NCI-H446 treated with DMSO at 0.1 percent for 48 hours (cell line): Measurements from ENCODE around the gene NXPE2.
"Not testable (repeated sequence)": the region's sequence is repeated elsewhere in the genome, so short reads cannot be mapped to it uniquely, and the experiment has no call there.

Experiments
- DNase-seq: peaks from one replicate; lab custom pipeline; 2025; lab: John Stamatoyannopoulos, UW

The NXPE2 gene

DNA sequence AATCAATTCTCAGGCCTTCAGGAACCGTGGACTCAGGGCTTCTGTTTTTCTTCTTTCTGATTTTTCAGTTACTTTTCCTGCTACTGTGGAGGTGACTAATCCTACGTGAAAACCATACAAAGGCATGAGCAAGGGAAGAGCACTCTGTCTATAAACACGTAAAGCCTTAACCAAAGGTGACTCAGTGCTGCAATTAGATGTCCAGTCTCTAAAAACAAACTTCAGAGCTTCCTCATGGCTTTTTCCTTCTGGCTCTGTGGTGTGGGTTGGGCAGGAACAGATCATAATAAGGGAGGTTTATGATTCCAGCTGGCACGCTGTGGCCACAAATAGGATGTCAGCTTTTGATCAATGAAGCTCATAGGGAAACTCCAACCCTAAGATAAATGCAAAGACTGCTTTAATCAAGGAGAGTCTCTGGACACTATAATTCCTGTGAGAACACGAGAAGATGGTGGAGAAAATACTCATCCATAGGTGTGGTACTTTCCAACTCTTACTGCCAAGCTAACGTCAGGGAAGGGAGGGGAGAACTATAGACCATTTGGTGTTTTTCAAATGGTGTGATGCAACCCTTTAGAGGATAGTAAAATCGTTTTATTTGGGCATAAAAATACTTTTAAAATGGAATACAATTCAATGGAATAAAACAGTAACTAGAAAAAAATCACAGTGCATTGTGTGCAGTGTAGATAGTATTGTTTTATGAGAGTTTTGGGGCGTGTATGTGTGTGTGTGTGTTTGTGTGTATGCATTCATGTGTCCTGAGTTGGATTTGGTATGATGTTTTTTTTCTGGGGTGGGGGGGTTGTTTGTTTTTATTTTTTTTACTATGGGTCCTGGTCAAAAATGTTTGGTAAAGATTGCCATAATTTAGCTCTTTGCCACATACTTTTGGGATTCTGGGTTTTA, at the start of gene NXPE2:
NXPE2 (plus strand) TSS at position 403 of the 912 bp plus-strand sequence; CDS start at position 452, 49 bp downstream.
- no peak for DNase-seq

DNA sequence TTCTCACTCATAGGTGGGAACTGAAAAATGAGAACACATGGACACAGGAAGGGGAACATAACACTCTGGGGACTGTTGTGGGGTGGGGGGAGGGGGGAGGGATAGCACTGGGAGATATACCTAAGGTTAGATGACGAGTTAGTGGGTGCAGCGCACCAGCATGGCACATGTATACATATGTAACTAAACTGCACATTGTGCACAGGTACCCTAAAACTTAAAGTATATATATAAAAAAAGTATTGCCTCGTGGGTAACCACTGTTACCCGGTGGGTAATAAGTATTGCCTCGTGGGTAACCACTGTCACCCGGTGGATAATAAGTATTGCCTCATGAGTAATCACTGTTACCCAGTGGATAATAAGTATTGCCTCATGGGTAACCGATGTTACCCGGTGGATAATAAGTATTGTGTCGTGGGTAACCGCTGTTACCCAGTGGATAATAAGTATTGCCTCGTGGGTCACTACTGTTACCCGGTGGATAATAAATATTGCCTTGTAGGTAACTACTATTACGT, 46.8 kb upstream of the NXPE2 start:
- not testable (repeated sequence) for DNase-seq

DNA sequence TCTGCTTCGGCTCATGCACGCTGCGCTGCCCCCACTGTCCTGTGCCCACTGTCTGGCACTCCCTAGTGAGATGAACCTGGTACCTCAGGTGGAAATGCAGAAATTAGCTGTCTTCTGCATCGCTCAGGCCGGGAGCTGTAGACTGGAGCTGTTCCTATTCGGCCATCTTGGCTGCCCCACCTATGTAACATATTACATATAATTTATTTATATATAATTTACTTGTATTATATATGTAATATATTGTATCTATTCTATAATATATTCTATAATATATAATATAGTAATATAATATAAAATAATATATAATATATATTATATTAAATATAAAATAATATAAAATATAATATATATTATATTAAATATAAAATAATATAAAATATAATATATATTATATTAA, 38.9 kb upstream of the NXPE2 start:
- not testable (repeated sequence) for DNase-seq

DNA sequence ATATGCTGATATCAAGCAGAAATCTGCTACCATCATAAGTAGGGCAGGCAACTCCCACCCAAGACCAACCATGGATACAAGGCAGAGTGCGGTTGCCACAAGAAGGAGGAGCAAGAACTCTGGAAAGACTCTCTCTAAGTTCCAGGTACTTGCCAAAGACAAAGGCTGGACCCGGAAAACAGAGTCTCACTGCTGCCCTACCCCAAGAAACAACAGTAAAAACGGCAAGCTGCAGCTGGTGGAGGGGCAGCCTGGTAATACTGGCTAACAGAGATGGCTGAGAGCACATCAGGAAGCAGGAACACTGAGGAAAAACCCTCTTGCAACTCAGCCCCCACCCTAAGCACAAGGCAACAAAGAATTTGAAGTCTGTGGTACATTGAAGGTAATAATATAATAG, 27.7 kb upstream of the NXPE2 start:
- DNase-seq: no peak

DNA sequence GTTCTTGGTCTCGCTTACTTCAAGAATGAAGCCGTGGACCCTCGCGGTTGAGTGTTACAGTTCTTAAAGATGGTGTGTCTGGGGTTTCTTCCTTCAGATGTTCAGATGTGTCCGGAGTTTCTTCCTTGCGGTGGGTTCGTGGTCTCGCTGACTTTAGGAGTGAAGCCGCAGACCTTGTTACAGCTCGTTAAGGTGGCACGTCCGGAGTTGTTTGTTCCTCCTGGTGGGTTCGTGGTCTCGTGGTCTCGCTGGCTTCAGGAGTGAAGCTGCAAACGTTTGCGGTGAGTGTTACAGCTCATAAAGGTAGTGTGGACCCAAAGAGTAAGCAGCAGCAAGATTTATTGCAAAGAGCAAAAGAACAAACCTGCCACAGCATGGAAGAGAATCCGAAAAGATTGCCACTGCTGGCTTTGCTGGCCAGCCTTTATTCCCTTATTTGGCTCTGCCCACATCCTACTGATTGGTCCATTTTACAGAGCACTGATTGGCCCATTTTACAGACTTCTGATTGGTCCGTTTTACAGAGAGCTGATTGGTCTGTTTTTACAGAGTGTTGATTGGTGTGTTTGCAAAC, 27.1 kb upstream of the NXPE2 start:
- no peak for DNase-seq

DNA sequence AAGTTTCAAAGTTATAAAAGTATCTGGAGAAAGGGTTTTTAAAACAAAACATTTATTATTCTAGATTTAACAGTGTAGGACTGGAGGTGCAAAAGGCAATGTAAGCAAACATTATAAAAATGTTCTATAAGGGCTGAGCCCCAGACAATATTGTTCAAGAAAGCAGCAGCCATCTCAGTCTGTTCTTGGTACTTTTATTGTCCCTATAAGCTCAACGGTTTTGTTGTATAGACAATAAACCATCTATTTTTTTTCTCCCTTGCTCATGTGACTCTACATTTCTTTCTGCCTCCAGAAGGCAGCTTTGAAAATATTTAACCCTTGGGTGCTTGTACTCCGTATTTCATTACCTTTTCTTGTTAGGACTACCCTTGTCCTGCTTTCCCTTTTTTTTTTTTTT, 25.2 kb upstream of the NXPE2 start:
- no peak for DNase-seq

DNA sequence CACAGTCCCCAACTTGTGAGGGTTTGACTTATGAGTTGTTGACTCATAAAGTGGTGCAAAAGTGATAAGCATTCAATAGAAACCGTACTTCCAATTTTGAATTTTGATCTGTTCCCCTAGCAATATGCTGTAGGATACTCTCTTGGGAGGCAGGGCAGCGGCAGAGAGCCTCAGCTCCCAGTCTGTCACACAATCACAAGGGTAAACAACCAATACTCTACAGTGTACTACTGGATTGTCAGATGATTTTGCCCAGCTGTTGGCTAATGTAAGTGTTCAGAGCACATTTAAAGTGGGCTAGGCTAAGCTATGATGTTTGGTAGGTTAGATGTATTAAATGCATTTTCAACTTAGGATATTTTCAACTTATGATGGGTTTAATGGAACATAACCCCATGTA, 13.7 kb upstream of the NXPE2 start:
- DNase-seq: no peak

DNA sequence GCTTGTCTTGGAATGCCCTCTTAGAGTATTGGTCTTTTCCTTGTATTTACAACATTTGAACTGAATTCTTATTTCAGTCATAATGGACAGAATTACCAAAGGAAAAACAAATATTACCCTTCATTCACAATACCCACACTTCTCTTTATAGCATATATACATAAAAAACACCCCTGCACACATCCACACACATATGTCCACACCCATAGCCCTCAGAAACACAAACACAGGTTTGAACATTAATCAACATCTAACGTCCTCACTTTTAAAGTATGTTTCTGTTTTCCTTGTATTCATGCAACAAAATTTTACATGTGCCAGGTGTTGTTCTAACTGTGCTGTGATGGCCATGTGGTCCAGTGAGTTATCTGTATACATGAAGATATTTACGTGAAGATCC, 11.6 kb upstream of the NXPE2 start:
- no peak for DNase-seq

DNA sequence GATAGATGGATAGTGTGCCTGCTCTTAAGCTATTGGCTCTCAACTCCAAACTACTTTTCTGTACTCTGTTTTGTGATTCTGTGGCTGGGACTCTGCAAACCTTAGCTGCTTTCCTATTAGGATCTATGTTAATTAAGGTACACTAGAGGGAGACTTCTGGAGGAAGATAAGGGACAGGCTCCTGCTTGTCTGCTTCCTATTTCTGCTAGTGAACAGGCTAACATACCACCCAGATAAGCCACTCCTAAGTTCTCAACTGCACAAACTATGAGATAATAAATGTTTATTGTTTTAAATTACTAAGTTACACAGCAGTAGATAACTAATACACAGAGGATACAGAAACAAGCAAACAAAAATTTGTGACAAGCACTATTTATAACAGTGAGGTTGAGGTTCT, 10.2 kb upstream of the NXPE2 start:
- DNase-seq: no peak

DNA sequence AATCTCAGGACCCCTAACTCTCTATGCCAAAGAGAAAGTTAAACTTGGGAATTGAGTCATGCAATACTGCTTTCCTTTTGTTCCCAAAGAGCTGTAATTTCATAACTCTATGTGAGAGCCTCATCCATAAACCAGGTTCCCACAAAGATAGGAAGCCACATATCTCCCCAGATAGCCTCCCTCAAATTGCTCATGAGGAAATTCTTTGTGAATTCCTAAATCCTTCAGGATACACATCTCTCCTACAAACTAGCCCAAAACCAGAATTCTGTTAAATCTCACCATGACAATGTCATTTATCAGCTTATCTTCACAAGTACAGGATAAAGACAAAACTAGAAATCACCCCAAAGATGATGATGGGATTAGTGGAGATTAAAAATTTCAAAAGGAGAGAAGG, 4.7 kb upstream of the NXPE2 start:
- no peak for DNase-seq

DNA sequence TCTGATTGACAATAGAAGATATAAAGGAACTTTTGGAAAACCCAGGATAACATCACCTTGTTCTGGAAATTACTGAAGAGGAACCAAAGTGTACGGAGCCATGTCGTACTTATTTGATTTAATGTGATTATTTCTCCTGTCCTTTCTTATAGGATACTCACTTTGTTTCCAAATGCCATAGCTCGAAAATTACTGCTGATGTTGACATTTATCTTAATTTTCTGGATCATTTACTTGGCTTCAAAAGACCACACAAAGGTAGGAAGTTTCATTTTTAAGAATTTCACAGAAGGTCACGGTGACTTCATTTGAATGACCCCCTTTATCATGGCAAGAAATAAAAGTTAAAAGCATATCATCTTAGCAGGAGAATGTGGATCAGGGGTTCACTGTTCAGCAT, 1.2 kb downstream of the NXPE2 start:
- no peak for DNase-seq

DNA sequence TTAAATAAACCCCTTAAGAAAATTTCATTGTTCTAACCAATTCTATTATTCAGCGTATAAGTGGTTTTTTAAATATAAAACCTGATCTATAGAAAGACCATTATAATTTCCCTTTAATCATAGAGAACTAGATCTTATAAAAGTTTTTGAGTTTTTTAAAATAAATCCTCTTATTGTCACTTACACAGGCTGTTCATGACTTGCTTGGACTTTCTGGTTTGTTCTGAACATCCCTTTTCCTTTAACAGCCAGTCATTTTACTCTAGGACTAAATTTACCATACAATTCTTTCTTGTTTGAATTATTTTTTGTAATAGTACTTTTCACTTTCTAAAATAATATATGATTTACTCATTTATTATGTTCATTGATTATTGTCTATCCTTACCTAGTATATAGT, 4.7 kb downstream of the NXPE2 start:
- DNase-seq: no peak

DNA sequence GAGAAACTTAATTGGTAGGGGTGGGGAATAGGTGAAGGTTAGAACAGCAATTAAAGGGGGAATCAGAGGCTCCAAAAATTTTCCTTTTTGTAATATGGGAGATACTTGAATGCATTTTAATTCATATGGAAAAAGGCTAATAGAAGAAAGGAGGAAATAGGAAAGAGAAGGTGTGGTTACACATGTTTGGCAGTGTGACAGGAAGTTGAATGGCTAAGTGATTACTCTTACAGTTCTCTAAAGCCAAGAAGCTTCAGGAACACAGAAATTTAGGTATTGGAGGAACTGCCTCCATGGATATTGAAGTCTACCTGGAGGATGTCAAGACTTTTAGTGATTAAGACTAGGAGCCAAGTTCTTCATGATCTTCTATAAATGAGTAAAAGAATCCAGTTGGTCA, 6.3 kb downstream of the NXPE2 start:
- no peak for DNase-seq

DNA sequence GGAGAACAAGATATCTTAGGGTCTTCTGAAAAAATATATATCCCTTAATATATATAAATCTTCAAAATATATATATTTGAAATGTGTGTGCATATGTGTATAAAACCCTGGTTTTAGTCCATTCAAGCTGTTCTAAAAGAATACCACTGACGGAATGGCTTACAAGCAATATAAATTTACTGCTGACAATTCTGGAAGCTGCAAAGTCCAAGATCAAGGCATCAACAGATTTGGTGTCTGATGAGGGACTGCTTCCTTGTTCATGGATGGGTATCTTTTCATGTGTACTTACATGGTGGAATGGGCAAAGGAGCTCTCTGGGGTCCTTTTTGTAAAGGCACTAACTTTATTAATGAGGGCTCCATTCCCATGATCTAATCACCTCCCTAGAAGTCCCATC, 6.8 kb downstream of the NXPE2 start:
- no peak for DNase-seq

DNA sequence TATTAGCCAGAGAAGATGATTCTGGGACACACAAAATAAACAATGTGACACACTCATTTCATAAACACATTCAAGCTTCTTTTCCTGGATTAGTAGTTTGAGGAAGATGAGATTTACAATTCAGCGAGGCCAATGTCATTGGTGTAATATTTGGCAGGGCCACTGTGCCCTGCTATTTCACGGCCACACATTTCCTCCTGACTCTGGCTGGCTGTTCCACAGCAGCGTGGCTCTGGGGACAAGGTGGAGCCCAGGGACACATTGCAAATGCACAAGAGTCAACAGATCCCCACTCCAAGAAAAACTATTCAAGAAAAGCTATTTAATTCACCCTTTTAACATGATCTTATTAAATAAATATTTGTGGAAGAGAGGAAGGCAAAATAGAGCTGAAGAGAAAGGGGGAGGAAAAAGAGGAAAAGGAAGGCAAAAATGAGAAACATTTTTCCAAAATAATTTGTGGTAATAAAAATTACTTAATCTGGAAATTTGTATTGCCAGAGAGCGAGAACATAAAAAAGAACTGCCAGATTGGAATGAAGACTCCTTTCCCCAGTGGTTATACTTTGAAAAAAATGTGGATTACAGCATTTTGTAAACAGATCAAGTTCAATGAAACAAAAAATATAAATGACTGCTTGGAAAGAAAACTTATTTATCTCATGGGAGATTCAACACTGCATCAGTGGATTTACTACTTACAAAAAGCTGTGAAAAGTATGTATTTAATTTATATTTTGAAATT, 27.1 kb downstream of the NXPE2 start:
- no peak for DNase-seq

DNA sequence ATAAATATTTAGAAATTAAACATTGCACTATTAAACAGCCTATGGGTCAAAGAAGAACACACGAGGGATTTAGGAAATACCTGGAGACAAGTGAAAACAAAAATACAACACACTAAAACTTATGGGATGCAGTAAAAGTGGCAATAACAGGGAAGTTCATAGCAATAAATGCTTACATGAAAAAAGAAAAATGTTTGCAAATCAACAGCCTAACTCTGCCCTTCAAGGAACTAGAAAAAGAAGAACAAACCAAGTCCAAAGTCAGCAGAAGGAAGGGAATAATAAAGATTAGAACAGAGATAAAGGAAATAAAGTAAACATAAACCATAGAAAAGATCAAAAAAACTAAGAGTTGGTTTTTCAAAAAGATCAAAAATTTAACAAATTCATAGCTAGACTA, 31.6 kb downstream of the NXPE2 start:
- DNase-seq: no peak

DNA sequence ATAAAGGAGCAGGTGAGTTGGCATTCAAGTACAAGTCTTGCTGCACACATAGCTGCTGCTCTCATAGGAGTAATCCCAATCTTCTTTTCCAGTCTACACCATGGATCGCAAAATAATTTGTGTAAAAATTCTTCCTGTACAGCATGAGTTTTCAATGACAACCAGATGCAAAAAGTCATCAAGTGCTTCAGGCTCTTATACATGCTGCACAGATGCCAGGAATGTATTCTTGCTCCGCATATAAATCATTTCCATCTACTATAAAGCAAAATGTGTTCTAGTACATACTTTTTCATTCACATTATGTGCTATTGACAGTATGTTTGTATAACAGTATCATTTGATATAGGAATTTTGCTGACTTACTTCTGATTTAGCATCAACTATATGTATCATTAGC, 35.4 kb downstream of the NXPE2 start:
- no peak for DNase-seq

DNA sequence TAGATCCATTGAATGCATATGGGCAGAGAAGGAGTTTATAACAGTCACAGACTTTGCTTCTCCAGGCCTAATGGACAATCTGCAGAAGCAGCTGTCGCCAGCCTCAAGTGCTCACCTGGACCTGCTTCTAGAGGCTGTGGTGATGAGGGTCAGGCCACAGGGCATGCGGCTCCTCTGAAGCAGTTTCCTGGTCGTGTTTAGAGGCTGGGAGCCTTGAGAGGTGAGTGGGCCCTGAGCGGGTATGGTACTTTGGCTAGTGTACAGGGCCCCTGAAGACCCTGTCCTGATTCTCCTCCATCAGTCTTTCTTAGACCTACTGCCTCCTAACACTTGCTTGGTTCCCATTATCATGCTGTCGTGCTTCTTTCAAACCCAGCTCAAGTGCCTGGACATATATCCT, 41.2 kb downstream of the NXPE2 start:
- DNase-seq: no peak

DNA sequence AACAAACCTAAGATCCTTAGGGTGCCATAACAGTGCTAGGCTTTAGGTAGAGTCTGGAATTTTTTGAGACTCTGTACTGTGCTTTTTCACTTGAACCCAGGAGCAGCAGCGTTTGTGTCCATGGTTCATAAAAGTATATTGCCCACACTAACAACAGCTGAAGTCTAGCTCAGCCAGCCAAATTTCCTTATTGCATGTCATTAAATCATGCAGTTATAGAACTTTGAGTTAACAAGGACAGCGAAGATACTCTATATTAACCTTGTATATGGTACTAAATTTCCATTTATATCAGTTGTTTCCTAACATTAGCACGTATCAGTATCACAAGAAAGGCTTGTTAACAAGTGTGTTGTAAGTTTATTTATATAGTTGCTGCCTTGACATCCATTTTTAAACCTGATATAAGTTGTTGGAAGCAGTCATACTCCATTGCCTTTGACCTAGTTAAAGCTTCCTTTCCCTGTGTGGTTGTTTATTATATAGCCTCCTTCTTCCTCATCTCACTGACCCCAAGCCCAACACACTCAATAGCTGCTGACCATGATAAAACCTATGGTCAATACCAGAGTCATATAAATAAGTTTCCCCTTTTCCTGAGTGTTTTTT, 46.7 kb downstream of the NXPE2 start:
- DNase-seq: no peak

DNA sequence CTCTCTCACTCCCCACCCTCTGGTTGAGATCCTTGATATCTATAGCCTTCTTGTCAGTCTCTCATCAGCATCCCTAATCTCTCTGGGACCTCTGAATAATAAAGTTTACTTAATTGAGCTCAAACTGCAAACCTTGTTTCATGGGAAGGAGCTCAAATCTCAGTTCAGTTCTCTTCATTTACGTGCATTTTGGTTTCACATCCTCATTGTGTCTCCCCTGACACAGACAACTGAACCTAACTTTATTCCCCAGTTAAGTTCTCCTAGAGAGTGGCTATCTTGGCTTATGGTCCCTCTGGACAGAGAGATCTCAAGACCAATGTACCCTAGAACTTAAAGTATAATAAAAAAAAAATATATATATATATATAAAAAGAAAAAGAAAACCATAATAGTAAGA, 47.3 kb downstream of the NXPE2 start:
- DNase-seq: no peak

DNA sequence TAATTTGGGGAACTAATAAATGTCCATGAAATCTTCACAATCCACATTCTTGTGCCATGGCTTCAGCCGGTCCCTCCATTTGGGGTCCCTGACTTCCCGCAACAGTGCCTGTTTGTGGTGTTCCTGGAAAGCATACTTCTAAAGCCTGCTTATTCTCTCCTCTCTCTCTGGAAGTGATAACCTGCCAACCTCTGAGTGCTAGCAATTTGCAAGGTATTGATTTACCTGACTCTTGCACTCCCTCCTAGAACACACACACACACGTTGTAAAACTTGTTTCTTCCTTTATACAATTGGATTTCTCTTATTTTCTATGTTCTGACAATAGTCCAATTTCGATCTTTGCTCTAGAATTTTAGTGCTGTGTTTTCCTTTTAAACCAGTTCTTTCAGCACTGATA, 58.5 kb downstream of the NXPE2 start:
- DNase-seq: no peak

DNA sequence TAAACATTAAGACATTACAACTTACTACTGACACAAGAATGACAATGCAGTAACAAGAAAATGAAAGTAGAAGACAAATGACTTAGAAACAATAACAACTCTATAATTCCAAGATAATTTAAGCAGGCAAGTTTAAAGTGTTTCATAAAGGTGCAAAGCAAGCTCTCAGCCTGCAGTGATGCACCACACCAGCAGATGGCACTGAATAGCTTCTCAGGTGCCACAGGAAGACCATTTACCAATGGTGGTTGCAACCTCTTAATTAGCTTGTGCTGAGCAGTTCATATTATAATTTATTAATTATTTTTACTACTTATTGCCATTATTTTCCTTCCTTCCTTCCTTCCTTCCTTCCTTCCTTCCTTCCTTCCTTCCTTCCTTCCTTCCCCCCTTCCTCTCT, 60.6 kb downstream of the NXPE2 start:
- DNase-seq: peak; percentile 27
